Endothelial cell of umbilical vein (primary cell): ENCODE data around the gene DSG1. TPM values are rescaled to one million over a fixed set of nuclear protein-coding genes. Genes with fewer than 3 reads are reported as not detected.

Source experiments
- BruUV-seq: library from RNA; stranded (reverse); fragments of 400-500 nt; replicated peaks from 2 replicates; lab custom pipeline; 2021; lab: Mats Ljungman, UMichigan
- CTCF ChIA-PET: fragments of 300-600, 350-600 bp; sonication (Branson Sonifier 250); formaldehyde crosslinking; loops from one replicate; lab custom pipeline; 2021; ENCODE audit warnings: antibody characterized with exemption, inconsistent platforms; lab: Charles Lee
- POLR2A ChIA-PET: fragments of 300-600, 350-600 bp; sonication (Branson Sonifier 250); formaldehyde crosslinking; loops from one replicate; lab custom pipeline; 2021; ENCODE audit warnings: antibody characterized with exemption, inconsistent platforms; lab: Charles Lee
- DNase-seq: peaks from one replicate; pipeline ENCODE4 v3.0.0-alpha.2; 2011; ENCODE audit warnings: low read depth, low spot score
- FAIRE-seq: peaks from 2 replicates; lab custom pipeline; 2011; peaks lifted over from hg19 to GRCh38; lab: Jason Lieb, UNC
- H2AFZ ChIP-seq: 2 replicates; pipeline ENCODE4 v1.6.0; 2012; ENCODE audit warnings: low read depth, low read length, control low read depth, inconsistent platforms
- H3K27ac ChIP-seq: 2 replicates; pipeline ENCODE4 v1.5.1; 2011; ENCODE audit warnings: low read depth, mild to moderate bottlenecking, control low read depth, low read length, moderate library complexity; ENCODE audit not compliant: insufficient read depth
- H3K27me3 ChIP-seq, 2 experiments: 2 replicates each; pipeline versions ENCODE4 v1.6.0 to v1.6.1; 2011; ENCODE audit warnings: low read length in 2 of 2, mixed read lengths in 1 of 2; ENCODE audit not compliant: control insufficient read depth in 2 of 2, insufficient read depth in 2 of 2
- H3K36me3 ChIP-seq, 2 experiments: 2 replicates in 1 of 2; 3 replicates in 1 of 2; pipeline ENCODE4 v1.5.1; 2011; ENCODE audit warnings: low read length in 2 of 2, mild to moderate bottlenecking in 1 of 2, moderate library complexity in 1 of 2; ENCODE audit not compliant: control insufficient read depth in 2 of 2, insufficient read depth in 2 of 2; ENCODE audit errors: extremely low read depth in 1 of 2
- H3K4me1 ChIP-seq: 3 replicates; pipeline ENCODE4 v1.5.1; 2011; ENCODE audit warnings: mild to moderate bottlenecking, low read length; ENCODE audit not compliant: control insufficient read depth, insufficient read depth; ENCODE audit errors: extremely low read depth
- H3K4me2 ChIP-seq: 2 replicates; pipeline ENCODE4 v1.6.1; 2011; ENCODE audit warnings: low read length, control low read depth, mixed read lengths; ENCODE audit not compliant: insufficient read depth
- H3K4me3 ChIP-seq, 3 experiments: fragments of 200-600 bp in 1 of 3; sonication (generic), shearing (Covaris generic) in 1 of 3; replicated peaks in 1 of 3; 2 replicates each; pipeline ENCODE4 v1.5.1; 2011 to 2016; ENCODE audit warnings: control low read depth in 3 of 3, low read length in 3 of 3, mild to moderate bottlenecking in 2 of 3, inconsistent platforms in 1 of 3, low read depth in 1 of 3, moderate library complexity in 1 of 3; ENCODE audit not compliant: insufficient read depth in 1 of 3
- H3K79me2 ChIP-seq: 2 replicates; pipeline ENCODE4 v1.6.0; 2012; ENCODE audit warnings: low read length, inconsistent platforms; ENCODE audit not compliant: control insufficient read depth, insufficient read depth
- H3K9ac ChIP-seq: replicated peaks from 2 replicates; pipeline ENCODE3; 2011; ENCODE audit warnings: low read length, control low read depth; ENCODE audit not compliant: insufficient read depth; ENCODE audit errors: extremely low read depth
- H3K9me1 ChIP-seq: replicated peaks from 3 replicates; pipeline ENCODE4 v1.6.0; 2011; ENCODE audit warnings: mild to moderate bottlenecking, low read length; ENCODE audit not compliant: control insufficient read depth, insufficient read depth; ENCODE audit errors: extremely low read depth
- H3K9me3 ChIP-seq: replicated peaks from 2 replicates; pipeline ENCODE4 v1.5.1; 2012; ENCODE audit warnings: low read length, inconsistent platforms; ENCODE audit not compliant: control insufficient read depth, insufficient read depth
- H4K20me1 ChIP-seq: replicated peaks from 2 replicates; pipeline ENCODE3; 2011; ENCODE audit warnings: mild to moderate bottlenecking, low read length; ENCODE audit not compliant: control insufficient read depth, insufficient read depth; ENCODE audit errors: extremely low read depth
- CTCF ChIP-seq, 2 donors: IDR thresholded peaks; 1 replicate in 1 of 2; 2 replicates in 1 of 2; pipeline ENCODE4 v1.5.1; 2011; ENCODE audit warnings: low read length in 2 of 2, mild to moderate bottlenecking in 2 of 2, moderate library complexity in 2 of 2, control low read depth in 1 of 2, inconsistent platforms in 1 of 2, low read depth in 1 of 2; ENCODE audit not compliant: insufficient read depth in 1 of 2; ENCODE audit errors: extremely low read depth in 1 of 2
- FOS ChIP-seq: IDR thresholded peaks from 2 replicates; pipeline ENCODE4 v1.6.1; 2011; ENCODE audit warnings: mild to moderate bottlenecking, low read length, moderate library complexity, borderline replicate concordance; ENCODE audit not compliant: insufficient read depth
- GATA2 ChIP-seq: IDR thresholded peaks from 2 replicates; pipeline ENCODE4 v1.7.0; 2011; ENCODE audit warnings: low read depth, mild to moderate bottlenecking, moderate library complexity, mixed read lengths, low read length; ENCODE audit not compliant: insufficient read length, insufficient read depth
- JUN ChIP-seq: IDR thresholded peaks from 2 replicates; pipeline ENCODE4 v1.6.1; 2011; ENCODE audit warnings: borderline replicate concordance, low read depth; ENCODE audit not compliant: insufficient read length, insufficient read depth
- MAX ChIP-seq: IDR thresholded peaks from 2 replicates; pipeline ENCODE4 v1.6.1; 2011; ENCODE audit not compliant: insufficient read depth, insufficient read length
- MYC ChIP-seq: IDR thresholded peaks from one replicate; pipeline ENCODE4 v1.6.1; 2011; ENCODE audit warnings: mild to moderate bottlenecking, low read depth, low read length
- POLR2A ChIP-seq: IDR thresholded peaks from 2 replicates; pipeline ENCODE4 v1.6.1; 2012; ENCODE audit warnings: low read depth, mild to moderate bottlenecking, control low read depth, low read length
- POLR2AphosphoS5 ChIP-seq: IDR thresholded peaks from 2 replicates; pipeline ENCODE4 v1.6.1; 2012; ENCODE audit warnings: low read depth, mild to moderate bottlenecking, control low read depth, low read length, moderate library complexity; ENCODE audit not compliant: insufficient read depth
- dilution Hi-C: fragments of 300-500 bp; cut with MboI; formaldehyde crosslinking; loops from one replicate; pipeline ENCODE4 v1.15.0; 2019; ENCODE audit warnings: low sequenced_read_pairs; ENCODE audit not compliant: extremely low pct_ligation_motif_present
- intact Hi-C: fragments of 100-400 bp; cut with micrococcal nuclease; formaldehyde crosslinking; loops from one replicate; pipeline ENCODE4 v1.10.0; 2022
- polyA plus RNA-seq, 4 experiments: library from polyadenylated mRNA; depleted of rRNA in 3 of 4; stranded (reverse) in 3 of 4; unstranded in 1 of 4; fragments of >200 nt; gene quantifications; 2 replicates each; pipeline versions ENCODE4 v1.2.1 to v1.2.3, GENCODE V29; 2011 to 2012; ENCODE audit warnings: missing spikeins in 1 of 4
- total RNA-seq: library from RNA; stranded (reverse); gene quantifications from 2 replicates; pipeline ENCODE4 v1.2.3, GENCODE V29; 2021

The DSG1 gene
- total and polyA plus RNA-seq, 2 donors (not counting 3 experiments of a cell fraction or from before 2014, with no cell fraction given): not detected

GRCh38 chr18:31376477-31376876, 58.5 kb downstream of the DSG1 start, which contains the start of gene DSG4:
Gene DSG4, plus strand, starts transcription at chr18:31376777. Its CDS starts 135 bp downstream, at chr18:31376912.
- dilution Hi-C loops: no loop called here
- H3K27ac ChIP-seq: no peak within 1 kb of the TSS

More at GRCh38 chr18:31376477-31376876, 58.5 kb downstream of the DSG1 start, which contains the start of gene DSG4:
- intact Hi-C loops: no loop called here
- no peaks in the 10 kb centered on the region for H3K9me1 ChIP-seq
- BruUV-seq: no TSS peak
- H3K4me2 ChIP-seq: no peak within 1 kb of the TSS
- no peak within 1 kb of the TSS for H3K4me3 ChIP-seq
- H4K20me1 ChIP-seq: no peaks in the 10 kb centered on the region
- no peaks in the 10 kb centered on the region for H3K27me3 ChIP-seq
- no peak within 1 kb of the TSS for H2AFZ ChIP-seq
- CTCF ChIA-PET: no interaction called here
- no peak within 1 kb of the TSS for H3K9ac ChIP-seq
- TF ChIP-seq POLR2AphosphoS5 (no peak), CTCF (IDR thresholded peaks at IDR 0.05; ENCODE audit: extremely low read depth in 1 of 2, insufficient read depth in 1 of 2, low read depth in 1 of 2, low read length in 2 of 2) (no peak), JUN (no peak), MAX (no peak), MYC (no peak), POLR2A (no peak), GATA2 (no peak), FOS (no peak)
- H3K4me1 ChIP-seq: no peaks in the 10 kb centered on the region
- no peaks in the 10 kb centered on the region for H3K9me3 ChIP-seq
- POLR2A ChIA-PET: no interaction called here
- DNase-seq: no peak
- FAIRE-seq: no peak
- no peaks in the 10 kb centered on the region for H3K36me3 ChIP-seq
- no peaks in the 10 kb centered on the region for H3K79me2 ChIP-seq
